Measurements from ENCODE around the gene PRKCSH.
"Not testable (repeated sequence)": the region's sequence is repeated elsewhere in the genome, so short reads cannot be mapped to it uniquely, and the experiment has no call there.

PRKCSH gene

DNA sequence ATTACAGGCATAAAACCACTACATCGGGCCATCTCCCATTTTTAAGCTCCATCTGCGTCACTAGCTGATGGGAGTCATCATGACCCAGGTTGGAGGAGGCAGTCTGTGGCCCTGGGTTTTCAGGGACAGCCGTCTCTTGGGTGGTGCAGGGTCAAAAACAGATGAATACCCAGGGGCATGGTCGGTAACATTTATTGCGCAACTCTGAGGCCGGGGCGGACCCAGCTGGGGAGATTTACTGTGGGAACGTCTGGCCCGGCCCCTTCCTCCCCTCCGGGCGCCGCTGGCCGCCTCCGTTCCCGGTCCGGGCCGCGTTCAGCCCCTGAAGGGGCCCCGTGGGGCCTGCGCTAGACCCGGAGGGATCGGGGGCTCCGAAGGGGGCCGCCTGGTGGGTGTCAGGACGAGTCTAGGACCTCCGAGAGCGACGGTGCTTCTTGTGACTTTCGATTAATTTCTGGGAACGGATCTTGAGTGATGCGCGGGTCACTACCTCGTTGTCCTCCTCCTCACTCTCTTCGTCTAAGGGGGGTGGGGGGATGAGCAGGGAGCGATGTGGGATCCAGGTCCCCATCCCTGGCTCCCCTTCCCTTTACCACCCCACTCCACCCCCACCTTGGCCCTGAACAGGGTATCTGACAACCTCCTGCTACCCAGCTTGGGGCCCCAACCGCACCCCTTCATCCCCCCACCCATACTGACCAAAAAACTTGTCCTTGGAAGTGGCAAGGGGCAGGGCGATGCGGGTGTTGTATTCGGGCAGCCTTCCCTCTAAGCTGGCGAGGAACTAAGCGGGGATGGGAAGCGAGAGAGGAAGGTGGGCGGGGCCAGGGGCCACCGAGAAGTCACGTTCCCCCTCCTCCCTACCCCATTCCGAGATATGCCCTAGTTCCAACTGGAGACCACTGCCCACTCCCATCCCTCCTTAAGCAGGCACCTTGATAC, 14.7 kb upstream of the PRKCSH start:
- DNase-seq = no peak

- DNase-seq = no peak
Observed at GRCh38 chr19:11421371-11422098, 13.9 kb upstream of the PRKCSH start.

DNA sequence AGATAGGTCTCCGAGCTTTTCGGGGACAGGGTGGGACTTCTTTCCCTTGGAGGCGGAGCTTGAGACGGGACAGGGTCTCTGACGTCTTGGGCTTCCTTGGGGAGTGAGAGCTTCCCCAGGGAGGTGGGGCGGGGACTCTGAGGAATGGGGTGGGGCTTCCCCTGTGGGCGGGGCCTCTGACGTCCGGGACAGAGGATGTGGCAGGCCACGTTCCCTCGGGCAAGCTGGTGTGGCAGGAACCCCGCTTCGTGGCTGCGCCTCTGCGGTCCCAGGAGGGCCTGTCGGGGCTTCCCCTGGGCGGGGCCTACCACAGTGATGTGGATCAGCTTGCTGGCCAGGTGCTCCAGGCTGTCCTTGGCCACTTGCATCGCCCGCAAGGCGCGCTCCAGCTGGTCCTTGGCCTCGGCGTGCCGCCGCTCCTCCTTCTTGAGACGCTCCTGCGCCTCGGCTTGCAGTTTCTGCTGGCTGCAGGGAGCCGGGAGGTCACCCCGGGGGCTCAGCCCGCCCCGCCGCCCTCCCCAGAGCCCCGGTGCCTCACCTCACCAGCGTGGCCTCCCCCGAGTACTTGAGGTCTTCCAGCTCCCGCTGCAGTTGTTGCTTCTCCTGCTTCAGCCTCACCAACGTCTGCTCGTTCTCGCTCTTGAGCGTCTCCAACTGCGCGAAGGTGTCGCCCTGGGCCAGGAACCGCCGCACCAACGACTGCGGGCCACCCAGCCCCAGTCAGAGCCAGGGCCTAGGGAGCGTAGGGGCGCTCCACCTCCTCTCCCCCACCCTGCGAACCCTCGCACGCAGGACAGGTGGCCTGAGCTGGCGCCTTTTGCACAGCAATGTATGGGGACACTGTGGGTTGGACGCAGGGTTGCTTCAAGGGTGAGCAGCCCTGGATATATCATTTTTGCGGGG, 13.0 kb upstream of the PRKCSH start:
- DNase-seq = no peak

DNA sequence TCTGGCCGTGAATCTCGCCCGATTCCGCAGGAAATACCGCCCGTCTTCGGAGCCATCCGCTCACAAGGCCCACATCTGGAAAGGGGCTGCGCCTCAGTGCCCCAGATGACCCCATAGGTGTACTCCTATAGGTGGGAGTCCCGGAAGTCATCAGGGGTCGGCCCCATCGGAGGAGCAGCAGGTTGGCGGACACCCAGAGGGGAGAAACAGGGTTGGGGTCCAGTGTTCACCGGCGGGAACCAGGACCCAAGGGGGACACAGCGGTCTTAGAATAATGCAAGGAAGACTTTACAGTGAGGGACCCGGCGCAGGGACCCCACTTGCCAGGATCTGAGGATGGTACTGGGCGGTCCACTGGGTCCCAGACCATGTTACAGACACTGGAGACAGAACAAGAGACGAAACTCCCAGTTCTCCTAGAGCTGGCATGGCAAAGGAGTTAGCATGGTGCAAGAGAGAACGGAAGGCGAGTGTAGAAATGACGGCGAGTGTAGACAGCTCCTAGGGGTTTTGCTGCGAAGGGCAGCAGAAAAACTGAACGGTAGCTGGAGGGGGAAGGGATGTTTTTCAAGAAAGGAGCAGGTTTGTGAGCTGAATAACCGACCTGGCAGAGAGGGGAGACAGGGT, 12.2 kb upstream of the PRKCSH start:
- no peak for DNase-seq

GRCh38 chr19:11423791-11424181, 11.6 kb upstream of the PRKCSH start:
- DNase-seq = peak; percentile 34

GRCh38 chr19:11425719-11426457, 9.5 kb upstream of the PRKCSH start:
- no peak for DNase-seq

DNA sequence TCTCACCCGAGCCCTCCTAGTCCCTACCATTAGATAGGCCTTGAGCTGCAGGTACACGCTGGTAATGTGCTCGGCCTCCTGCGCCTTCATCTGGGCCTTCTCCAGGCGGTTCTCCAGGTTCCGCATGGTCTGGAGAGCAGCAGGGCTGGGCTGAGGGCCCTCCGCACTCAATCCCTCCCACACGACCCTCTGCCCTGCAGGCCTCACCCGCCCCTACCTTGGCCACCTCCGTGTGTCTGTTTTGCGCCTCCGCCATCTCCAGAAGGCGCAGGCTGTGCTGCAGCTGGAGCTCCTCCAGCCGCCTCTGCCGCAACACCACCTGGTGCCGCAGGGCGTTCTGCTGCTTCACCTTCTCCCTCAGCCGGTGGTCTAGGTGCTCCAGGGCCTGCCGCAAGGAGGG, 8.8 kb upstream of the PRKCSH start:
- DNase-seq = no peak

DNA sequence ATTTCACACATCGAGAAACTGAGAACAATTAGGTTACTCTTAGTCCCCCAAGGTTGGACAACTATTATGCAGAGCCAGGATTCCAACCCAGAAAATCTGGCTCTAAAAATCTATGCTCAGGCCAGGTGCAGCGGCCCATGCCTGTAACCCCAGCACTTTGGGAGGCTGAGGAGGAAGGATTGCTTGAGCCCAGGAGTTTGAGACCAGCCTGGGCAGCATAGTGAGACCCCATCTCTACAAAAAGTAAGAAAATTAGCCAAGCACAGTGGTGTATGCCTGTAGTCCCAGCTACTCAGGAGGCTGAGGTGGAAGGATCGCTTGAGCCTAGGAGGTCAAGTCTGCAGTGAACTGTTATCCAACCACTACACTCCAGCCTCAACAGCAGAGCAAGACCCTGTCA, 1.9 kb upstream of the PRKCSH start:
- not testable (repeated sequence) for DNase-seq

DNA sequence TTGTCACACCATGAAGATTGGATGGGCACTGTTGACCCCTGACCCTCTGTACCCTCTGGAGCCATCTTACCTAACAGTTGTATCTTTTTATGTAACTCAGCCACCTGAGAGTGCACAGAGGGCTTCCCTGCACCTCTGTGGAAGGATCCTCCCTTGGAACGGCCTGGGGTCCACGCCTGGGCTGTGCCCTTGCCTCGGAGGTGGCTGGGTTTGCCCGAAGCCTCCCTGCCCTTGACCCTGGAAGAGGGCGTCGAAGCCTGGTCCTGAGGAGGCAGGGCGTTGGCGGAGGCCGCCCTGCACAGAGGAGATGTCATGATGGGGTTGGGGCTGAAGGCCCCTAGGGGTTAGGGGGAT, 755 bp upstream of the PRKCSH start:
- DNase-seq = peak; percentile 48

DNA sequence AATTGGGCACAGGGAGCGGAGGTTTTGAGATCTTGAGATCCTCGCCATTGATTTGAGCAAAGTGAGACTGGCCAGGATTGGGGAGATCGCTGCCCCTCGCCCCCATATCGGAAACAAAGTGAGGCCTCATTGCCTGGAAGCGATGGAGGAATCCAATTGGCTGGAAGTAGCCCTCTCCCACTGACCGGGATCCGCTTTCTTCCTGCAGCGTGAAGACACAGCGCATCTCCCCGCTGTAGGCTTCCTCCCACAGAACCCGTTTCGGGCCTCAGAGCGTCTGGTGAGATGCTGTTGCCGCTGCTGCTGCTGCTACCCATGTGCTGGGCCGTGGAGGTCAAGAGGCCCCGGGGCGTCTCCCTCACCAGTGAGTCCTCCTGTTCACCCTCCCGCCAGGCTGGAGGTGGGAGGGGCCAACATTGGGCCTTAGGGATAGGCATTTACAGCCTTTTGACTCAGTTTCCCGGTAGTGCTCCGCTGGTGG, 438 bp downstream of the PRKCSH start:
- DNase-seq = no peak

DNA sequence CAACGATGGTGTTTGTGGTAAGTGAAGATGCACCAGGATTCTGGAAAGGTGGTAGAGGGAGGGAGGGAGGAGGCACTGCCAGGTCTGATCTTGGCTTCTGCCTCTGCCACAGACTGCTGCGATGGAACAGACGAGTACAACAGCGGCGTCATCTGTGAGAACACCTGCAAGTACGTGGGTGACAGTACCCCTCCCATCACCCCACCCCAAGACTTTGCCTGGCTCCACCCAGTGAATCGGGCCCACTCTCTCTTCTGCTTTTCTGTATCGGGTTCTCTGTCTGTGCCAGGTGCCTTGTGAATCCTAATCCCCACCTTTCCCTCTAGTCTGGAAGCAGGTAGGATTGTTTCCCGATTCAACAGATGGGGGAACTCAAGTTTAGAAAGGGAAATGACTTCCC, 2.5 kb downstream of the PRKCSH start:
- DNase-seq = no peak

GRCh38 chr19:11444059-11444458, 8.6 kb downstream of the PRKCSH start:
- DNase-seq = no peak

- no peak for DNase-seq
Observed at GRCh38 chr19:11445141-11445540, 9.7 kb downstream of the PRKCSH start.

DNA sequence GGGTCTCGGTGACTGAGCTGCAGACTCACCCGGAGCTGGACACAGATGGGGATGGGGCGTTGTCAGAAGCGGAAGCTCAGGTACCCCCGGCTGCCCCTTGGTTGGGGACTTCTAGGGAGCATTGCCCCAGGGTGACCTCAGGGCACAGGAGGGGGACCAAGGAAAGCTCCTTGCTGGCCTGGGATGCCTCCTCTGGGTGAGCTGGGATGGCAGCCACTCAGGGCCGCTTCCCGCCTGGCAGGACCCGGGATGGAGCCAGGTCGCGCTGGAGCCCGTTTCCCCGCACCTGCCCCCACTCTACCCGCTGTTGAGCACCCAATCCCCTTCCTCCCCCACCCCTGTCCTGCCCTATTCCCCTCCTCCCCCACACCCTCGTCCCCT, 10.8 kb downstream of the PRKCSH start:
- DNase-seq = no peak

DNA sequence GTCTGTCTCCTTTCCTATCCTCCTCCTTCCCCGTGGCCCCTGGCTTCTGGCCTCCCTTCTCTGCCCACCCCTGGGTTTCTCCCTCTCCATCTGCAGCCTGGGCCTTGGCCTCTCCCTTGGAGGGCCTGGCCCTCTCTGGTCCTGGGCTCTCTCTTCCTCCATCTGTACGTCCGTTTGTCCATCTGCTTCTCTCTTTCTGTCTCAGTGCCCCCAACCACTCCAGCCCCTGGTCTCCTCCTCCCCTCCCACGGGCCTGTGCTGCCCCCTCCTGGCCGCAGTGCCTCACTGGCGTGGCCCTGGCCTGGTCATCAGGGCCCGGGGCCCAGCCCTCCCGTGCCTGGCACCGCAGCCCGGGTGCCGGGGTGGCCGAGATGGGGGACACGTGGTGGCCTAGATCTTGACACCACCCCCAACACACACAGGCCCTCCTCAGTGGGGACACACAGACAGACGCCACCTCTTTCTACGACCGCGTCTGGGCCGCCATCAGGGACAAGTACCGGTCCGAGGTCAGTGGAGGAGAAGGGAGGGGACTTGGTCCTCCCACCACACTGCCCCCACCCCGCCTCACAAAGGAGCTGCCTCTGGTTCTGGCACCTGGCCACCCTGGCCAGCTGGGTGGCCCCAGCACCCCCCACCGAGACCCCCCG, 11.3 kb downstream of the PRKCSH start:
- DNase-seq = no peak

DNA sequence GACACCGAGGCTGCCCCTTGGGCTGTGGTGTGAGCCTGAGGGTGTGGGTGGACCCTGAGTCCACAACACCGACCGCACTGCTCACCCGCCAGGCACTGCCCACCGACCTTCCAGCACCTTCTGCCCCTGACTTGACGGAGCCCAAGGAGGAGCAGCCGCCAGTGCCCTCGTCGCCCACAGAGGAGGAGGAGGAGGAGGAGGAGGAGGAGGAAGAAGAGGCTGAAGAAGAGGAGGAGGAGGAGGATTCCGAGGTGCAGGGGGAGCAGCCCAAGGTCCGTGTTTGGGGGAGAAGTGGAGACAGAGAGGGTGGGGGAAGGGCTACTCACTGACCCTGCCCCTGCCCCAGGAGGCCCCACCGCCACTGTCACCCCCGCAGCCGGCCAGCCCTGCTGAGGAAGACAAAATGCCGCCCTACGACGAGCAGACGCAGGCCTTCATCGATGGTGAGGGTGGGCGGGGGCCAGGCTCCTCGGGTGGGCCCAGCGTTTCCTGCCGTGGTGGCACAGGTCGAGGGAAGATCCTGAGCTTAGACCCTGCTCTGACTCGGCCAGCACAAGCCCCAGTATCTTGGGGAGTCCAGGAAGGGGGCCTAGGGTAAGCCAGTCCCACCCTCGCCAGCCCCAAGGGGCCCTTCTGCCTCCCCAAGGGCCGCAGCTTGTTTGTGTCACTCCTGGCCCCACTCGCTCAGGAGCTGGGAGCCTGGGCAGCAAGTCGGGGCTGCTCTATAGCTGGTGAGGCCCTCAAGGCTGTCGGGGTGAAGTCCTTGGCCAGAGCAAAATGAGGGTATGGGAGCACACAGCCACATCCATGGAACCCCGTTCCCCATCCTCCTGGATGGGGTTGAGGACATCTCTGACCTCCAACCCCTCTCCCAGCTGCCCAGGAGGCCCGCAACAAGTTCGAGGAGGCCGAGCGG, 12.2 kb downstream of the PRKCSH start:
- DNase-seq = no peak

GRCh38 chr19:11448410-11448809, 13.0 kb downstream of the PRKCSH start:
- no peak for DNase-seq

DNA sequence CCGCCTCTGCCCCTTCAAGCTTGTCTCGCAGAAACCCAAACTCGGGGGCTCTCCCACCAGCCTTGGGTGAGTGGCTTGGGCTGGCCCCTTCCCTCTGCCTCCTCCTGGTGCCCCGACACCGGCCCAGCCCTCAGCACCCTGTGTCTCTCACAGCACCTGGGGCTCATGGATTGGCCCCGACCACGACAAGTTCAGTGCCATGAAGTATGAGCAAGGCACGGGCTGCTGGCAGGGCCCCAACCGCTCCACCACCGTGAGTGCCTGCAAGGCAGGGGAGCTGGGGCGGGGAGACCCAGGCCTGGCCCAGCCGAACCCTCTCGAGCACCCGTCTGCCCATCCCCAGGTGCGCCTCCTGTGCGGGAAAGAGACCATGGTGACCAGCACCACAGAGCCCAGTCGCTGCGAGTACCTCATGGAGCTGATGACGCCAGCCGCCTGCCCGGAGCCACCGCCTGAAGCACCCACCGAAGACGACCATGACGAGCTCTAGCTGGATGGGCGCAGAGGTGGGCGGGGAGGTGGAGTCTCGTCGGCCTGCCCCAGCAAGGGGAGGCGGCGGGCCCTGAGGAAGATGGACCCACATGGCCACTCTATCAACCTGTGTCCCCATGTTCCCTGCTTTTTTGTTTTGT, 13.6 kb downstream of the PRKCSH start:
- DNase-seq = no peak

DNA sequence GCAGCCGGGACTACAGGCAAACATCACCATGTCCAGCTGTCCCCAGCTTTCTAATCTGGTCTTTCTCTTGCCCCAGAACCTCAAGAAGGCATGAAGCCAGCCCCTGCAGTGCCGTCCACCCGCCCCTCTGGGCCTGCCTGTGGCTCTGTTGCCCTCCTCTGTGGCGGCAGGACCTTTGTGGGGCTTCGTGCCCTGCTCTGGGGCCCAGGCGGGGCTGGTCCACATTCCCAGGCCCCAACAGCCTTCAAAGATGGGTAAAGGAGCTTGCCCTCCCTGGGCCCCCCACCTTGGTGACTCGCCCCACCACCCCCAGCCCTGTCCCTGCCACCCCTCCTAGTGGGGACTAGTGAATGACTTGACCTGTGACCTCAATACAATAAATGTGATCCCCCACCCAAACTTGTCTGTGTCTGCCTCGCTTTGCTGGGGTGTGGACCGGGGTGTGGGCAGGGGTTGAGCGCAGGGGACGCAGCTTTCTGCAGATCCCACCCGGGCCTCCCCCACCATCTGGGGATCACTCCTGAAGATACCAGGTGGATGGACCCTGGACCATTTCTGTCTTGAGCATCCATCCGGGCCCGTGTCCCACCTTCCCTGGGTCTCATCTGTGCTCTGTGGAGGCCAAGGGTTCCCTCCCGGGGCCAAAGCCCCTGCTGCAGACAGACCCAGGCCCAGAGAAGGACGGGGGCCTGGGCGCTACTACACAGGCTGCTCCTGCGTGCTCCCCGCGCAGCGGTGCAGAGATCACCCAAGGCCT, 15.3 kb downstream of the PRKCSH start:
- DNase-seq = no peak

All from NCI-H2171 treated with DMSO at 0.1 percent for 48 hours (cell line).